Measurements from ENCODE around the gene TCFL5. TPM values are rescaled to one million over a fixed set of nuclear protein-coding genes. Genes with fewer than 3 reads are reported as not detected.

The TCFL5 gene
- total and polyA plus RNA-seq, 12 donors: 3.5 to 12.0 (median 5.5) TPM

DNA sequence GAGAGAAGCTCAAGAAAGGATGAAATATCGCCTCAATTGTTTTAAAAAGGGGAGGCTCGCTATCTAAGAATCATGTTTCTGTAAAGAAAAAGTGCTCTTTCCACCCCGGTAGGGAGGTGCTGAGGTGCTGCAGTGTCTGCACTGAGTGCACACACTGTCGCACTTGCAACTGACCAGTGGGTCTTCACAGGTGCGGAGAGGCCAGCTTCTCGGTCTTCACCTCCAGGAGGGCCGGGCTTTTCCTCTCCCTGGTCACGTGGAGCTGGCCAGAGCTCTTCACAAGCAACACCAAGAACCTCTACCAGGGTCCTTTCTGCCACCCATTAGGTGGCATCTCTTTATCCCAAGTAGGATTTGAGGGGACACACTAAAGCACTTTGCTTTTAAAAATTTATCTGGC, 27.8 kb upstream of the TCFL5 start:
- TF ChIP-seq, protein P1, sequence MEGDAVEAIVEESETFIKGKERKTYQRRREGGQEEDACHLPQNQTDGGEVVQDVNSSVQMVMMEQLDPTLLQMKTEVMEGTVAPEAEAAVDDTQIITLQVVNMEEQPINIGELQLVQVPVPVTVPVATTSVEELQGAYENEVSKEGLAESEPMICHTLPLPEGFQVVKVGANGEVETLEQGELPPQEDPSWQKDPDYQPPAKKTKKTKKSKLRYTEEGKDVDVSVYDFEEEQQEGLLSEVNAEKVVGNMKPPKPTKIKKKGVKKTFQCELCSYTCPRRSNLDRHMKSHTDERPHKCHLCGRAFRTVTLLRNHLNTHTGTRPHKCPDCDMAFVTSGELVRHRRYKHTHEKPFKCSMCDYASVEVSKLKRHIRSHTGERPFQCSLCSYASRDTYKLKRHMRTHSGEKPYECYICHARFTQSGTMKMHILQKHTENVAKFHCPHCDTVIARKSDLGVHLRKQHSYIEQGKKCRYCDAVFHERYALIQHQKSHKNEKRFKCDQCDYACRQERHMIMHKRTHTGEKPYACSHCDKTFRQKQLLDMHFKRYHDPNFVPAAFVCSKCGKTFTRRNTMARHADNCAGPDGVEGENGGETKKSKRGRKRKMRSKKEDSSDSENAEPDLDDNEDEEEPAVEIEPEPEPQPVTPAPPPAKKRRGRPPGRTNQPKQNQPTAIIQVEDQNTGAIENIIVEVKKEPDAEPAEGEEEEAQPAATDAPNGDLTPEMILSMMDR (IDR thresholded peaks at IDR 0.05): no peak
- no peak for TF ChIP-seq POLR2A (IDR thresholded peaks at IDR 0.05)
- DNase-seq: no peak
- H3K27ac ChIP-seq: no peak overlapping the region
- WGBS, 4 donors: 92 to 97% (median 94%) methylated on average over 8 of the region's 8 CpGs
- H3K9me3 ChIP-seq (replicated peaks in 1 of 3): no peaks in the 10 kb centered on the region
- peaks cover 0 to 79% of the 10 kb centered on the region in 2 donors for H3K36me3 ChIP-seq (replicated peaks in 1 of 2)
- H3K4me3 ChIP-seq: no peak overlapping the region
- H3K27me3 ChIP-seq: no peaks in the 10 kb centered on the region
- intact Hi-C loops (cut with DNase I): no loop called here
- H3K4me1 ChIP-seq (replicated peaks in 1 of 2): peaks cover 10 to 14% of the 10 kb centered on the region in 2 donors

DNA sequence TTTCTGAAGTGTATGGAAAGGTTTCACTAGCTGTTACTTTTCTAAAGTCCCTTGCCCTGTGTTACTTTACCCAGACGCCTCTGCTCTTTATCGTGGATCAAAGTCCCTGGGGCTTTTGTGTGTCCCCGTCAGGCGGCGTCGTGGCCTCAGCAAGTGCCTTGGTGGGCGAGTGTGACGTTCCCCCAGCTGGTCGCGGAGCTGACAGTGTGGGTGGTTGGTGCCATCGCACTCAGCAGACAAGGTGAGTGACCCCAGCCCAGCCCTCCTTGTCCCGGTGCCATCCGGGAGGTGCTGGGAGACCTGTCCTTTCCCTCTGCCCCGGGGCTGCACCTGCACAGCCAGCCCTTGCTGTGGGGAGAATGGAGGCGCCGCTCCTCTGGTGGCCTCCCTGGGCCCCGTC, 27.3 kb upstream of the TCFL5 start:
- TF ChIP-seq, protein P1 (IDR thresholded peaks at IDR 0.05): no peak
- no peak for TF ChIP-seq POLR2A (IDR thresholded peaks at IDR 0.05)

GRCh38 chr20:62888406-62888805, 26.8 kb upstream of the TCFL5 start:
- Histone ChIP-seq H3K9me3 (replicated peaks in 1 of 3) (no peaks in the 10 kb centered on the region), H3K4me1 (replicated peaks in 1 of 2) (peaks cover 10 to 14% of the 10 kb centered on the region in 2 donors), H3K27me3 (no peaks in the 10 kb centered on the region), H3K36me3 (replicated peaks in 1 of 2) (peaks cover 0 to 69% of the 10 kb centered on the region in 2 donors), H3K4me3 (no peak overlapping the region), H3K27ac (peak overlapping the region in 3 of 5 donors; percentile 45 to 91 (median 80))
- intact Hi-C loops (cut with DNase I): no loop called here
- WGBS, 4 donors: 80 to 88% (median 85%) methylated on average over 10 to 16 of the region's 16 CpGs
- no peak for DNase-seq
- no peak for TF ChIP-seq POLR2A (IDR thresholded peaks at IDR 0.05)
- TF ChIP-seq, protein P1 (IDR thresholded peaks at IDR 0.05): no peak

More for the DNA sequence above, 27.3 kb upstream of the TCFL5 start:
- intact Hi-C loops (cut with DNase I): no loop called here
- no peak for DNase-seq
- H3K36me3 ChIP-seq (replicated peaks in 1 of 2): peaks cover 0 to 74% of the 10 kb centered on the region in 2 donors
- no peak overlapping the region for H3K27ac ChIP-seq
- H3K4me1 ChIP-seq (replicated peaks in 1 of 2): peaks cover 10 to 14% of the 10 kb centered on the region in 2 donors
- WGBS, 4 donors: 91 to 97% (median 92%) methylated on average over 11 to 17 of the region's 17 CpGs
- no peaks in the 10 kb centered on the region for H3K9me3 ChIP-seq (replicated peaks in 1 of 3)
- no peak overlapping the region for H3K4me3 ChIP-seq
- H3K27me3 ChIP-seq: no peaks in the 10 kb centered on the region

DNA sequence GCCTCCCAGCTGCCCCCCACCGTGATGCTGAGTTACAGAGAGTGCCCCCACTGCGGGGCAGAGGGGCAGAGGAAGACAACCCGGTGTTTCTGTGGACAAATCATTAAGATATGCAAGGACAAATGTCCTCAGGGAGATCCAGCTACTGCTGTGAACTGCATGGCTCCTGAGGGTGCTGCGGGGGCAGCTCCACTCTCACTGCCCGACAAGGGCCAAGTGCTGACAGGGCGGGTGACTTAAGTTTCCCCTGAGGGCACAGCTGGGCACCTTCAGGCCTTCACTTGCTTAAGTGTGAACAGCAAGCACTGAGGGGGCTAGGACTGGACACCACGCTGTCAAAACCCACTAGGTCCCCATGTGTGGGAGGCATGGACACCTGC, 26.2 kb upstream of the TCFL5 start:
- H3K27me3 ChIP-seq: no peaks in the 10 kb centered on the region
- no peaks in the 10 kb centered on the region for H3K9me3 ChIP-seq (replicated peaks in 1 of 3)
- peak overlapping the region; percentile 36 to 91 (median 48) for H3K27ac ChIP-seq
- H3K4me3 ChIP-seq: no peak overlapping the region
- DNase-seq: no peak
- peaks cover 0 to 63% of the 10 kb centered on the region in 2 donors for H3K36me3 ChIP-seq (replicated peaks in 1 of 2)
- intact Hi-C loops (cut with DNase I): no loop called here
- peaks cover 10 to 14% of the 10 kb centered on the region in 2 donors for H3K4me1 ChIP-seq (replicated peaks in 1 of 2)
- no peak for TF ChIP-seq POLR2A (IDR thresholded peaks at IDR 0.05)
- TF ChIP-seq, protein P1 (IDR thresholded peaks at IDR 0.05): no peak
- WGBS, 4 donors: 54 to 59% (median 57%) methylated on average over 5 to 7 of the region's 7 CpGs; no CpG with 5 or more reads in 1 of the 4 donors

Data from adrenal gland (tissue), 12 donors.